Measurements from ENCODE around the gene SPA17. TPM values are rescaled to one million over a fixed set of nuclear protein-coding genes. Genes with fewer than 3 reads are reported as not detected.

The SPA17 gene
- total and polyA plus RNA-seq, 9 of the 15 experiments (the other 6 are each of a cell fraction or from before 2014, with no cell fraction given): 6.0 to 19.5 (median 12.6) TPM

GRCh38 chr11:124625504-124626168 is 48.1 kb upstream of the SPA17 start (continued):
- TF ChIP-seq PKNOX1 (IDR thresholded peaks at IDR 0.05): 0 out of 2 replicates have a peak, but pooled peaks have one; percentile 19
- no peak for TF ChIP-seq ZBTB9 (CRISPR knock-in tag; IDR thresholded peaks at IDR 0.05)
- TF ChIP-seq SMARCE1 (IDR thresholded peaks at IDR 0.05): peak; percentile 31; the same call in 1 of the 2 replicates
- no peak for TF ChIP-seq ZC3H8 (IDR thresholded peaks at IDR 0.05)
- TF ChIP-seq FOS (IDR thresholded peaks at IDR 0.05; ENCODE audit: extremely low read depth, insufficient read length): peak; percentile 8
- TF ChIP-seq JUND (IDR thresholded peaks at IDR 0.05; ENCODE audit: borderline replicate concordance, low read depth, low read length): peak; percentile 76
- peak; percentile 77; the same call in 1 of the 3 replicates for TF ChIP-seq JUND (tag; IDR thresholded peaks at IDR 0.05; ENCODE audit: borderline replicate concordance, low read depth, low read length)
- TF ChIP-seq ZNF165 (CRISPR knock-in tag; IDR thresholded peaks at IDR 0.05; ENCODE audit: borderline replicate concordance): no peak
- no peak for TF ChIP-seq BRF1 (IDR thresholded peaks at IDR 0.05; ENCODE audit: borderline replicate concordance, extremely low read depth, insufficient read length)
- no peak for TF ChIP-seq TBP (optimal IDR thresholded peaks at IDR 0.05; ENCODE audit: low read depth, low read length)

All from K562 (cell line).